PC-9 (cell line): ENCODE results near the gene PNKD. TPM values are rescaled to one million over a fixed set of nuclear protein-coding genes. Genes with fewer than 3 reads are reported as not detected.

Experiments used
- BruUV-seq: library from RNA; stranded (reverse); fragments of 400-500 nt; replicated peaks from 2 replicates; lab custom pipeline; 2021; lab: Mats Ljungman, UMichigan
- CTCF ChIA-PET: fragments of 300-600 bp; sonication (Branson Sonifier 250); formaldehyde crosslinking; loops from one replicate; lab custom pipeline; 2022; ENCODE audit warnings: antibody characterized with exemption; lab: Charles Lee
- POLR2A ChIA-PET: fragments of 300-600 bp; sonication (Branson Sonifier 250); formaldehyde crosslinking; loops from one replicate; lab custom pipeline; 2022; ENCODE audit warnings: antibody characterized with exemption; ENCODE audit not compliant: unreplicated experiment; lab: Charles Lee
- DNase-seq, 2 experiments: peaks; one replicate each; pipeline versions ENCODE4 v3.0.0 to v3.0.0-alpha.2; 2015 to 2022; ENCODE audit warnings: mixed read lengths in 1 of 2
- H2AFZ ChIP-seq: fragments of 200-600 bp; sonication (generic); 2 replicates; pipeline ENCODE4 v1.8.1; 2017; ENCODE audit warnings: antibody characterized with exemption
- H3F3A ChIP-seq: fragments of 200-600 bp; sonication (generic); 2 replicates; pipeline ENCODE4 v1.8.1; 2017; ENCODE audit warnings: antibody characterized with exemption, mild to moderate bottlenecking, low read depth; ENCODE audit not compliant: insufficient read depth
- H3K27ac ChIP-seq: fragments of 200-600 bp; sonication (generic); 2 replicates; pipeline ENCODE4 v1.6.1; 2016; ENCODE audit warnings: mixed run types
- H3K27me3 ChIP-seq: fragments of 200-600 bp; sonication (generic); 2 replicates; pipeline ENCODE4 v1.6.1; 2016; ENCODE audit warnings: low read depth, mixed run types; ENCODE audit not compliant: insufficient read depth
- H3K36me3 ChIP-seq: fragments of 200-600 bp; sonication (generic); 2 replicates; pipeline ENCODE4 v1.6.1; 2016; ENCODE audit warnings: low read depth, mixed run types
- H3K4me1 ChIP-seq: fragments of 200-600 bp; sonication (generic); replicated peaks from 2 replicates; pipeline ENCODE4 v1.6.1; 2016; ENCODE audit warnings: mixed run types; ENCODE audit not compliant: insufficient read depth
- H3K4me2 ChIP-seq: fragments of 200-600 bp; sonication (generic); 2 replicates; pipeline ENCODE4 v1.6.1; 2017; ENCODE audit warnings: mixed run types
- H3K4me3 ChIP-seq: fragments of 200-600 bp; sonication (generic); 2 replicates; pipeline ENCODE4 v1.6.1; 2016; ENCODE audit warnings: mixed run types
- H3K79me2 ChIP-seq: fragments of 200-600 bp; sonication (generic); 2 replicates; pipeline ENCODE4 v1.6.1; 2017; ENCODE audit warnings: low read depth, mixed run types
- H3K9me2 ChIP-seq: fragments of 200-600 bp; sonication (generic); 2 replicates; pipeline ENCODE4 v1.8.1; 2017; ENCODE audit warnings: mild to moderate bottlenecking; ENCODE audit not compliant: insufficient read depth
- H3K9me3 ChIP-seq: fragments of 200-600 bp; sonication (generic); 2 replicates; pipeline ENCODE4 v1.8.1; 2016; ENCODE audit warnings: low read depth; ENCODE audit not compliant: insufficient read depth
- H4K20me1 ChIP-seq: fragments of 200-600 bp; sonication (generic); 2 replicates; pipeline ENCODE4 v1.8.1; 2017; ENCODE audit not compliant: insufficient read depth
- EZH2 ChIP-seq: fragments of 200-600 bp; sonication (generic); IDR thresholded peaks from 2 replicates; pipeline ENCODE4 v1.8.0; 2017; ENCODE audit warnings: antibody characterized with exemption, low read depth
- intact Hi-C: fragments of 100-400 bp; cut with micrococcal nuclease; formaldehyde crosslinking; loops from one replicate; pipeline ENCODE4 v1.10.0; 2022; ENCODE audit not compliant: unreplicated experiment
- total RNA-seq: library from RNA; stranded (reverse); gene quantifications from 2 replicates; pipeline ENCODE4 v1.2.3, GENCODE V29; 2021
- TF ChIP-seq, protein P1 (sequence below): fragments of 200-600 bp; sonication (generic); conservative IDR thresholded peaks from 2 replicates; pipeline ENCODE4 v1.6.1; 2017; ENCODE audit warnings: mixed run types, antibody characterized with exemption, mild to moderate bottlenecking, moderate library complexity

PNKD gene
- total RNA-seq, 1 experiment from 2014 or later: 102 TPM

- no peak overlapping the region for H2AFZ ChIP-seq
- intact Hi-C loops: loop anchor here (1.0 kb wide), 1 partner anchor 19 kb away; no protein-coding TSS in a partner anchor
- no peaks in the 10 kb centered on the region for H3K9me3 ChIP-seq
- peak in 1 of 2 experiments; percentile 76 for DNase-seq
- no peaks in the 10 kb centered on the region for H3K36me3 ChIP-seq
- H3K9me2 ChIP-seq: no peaks in the 10 kb centered on the region
- H3K4me1 ChIP-seq: peaks cover 66% of the 10 kb centered on the region
- H3K27me3 ChIP-seq: no peaks in the 10 kb centered on the region
- H3K79me2 ChIP-seq: no peaks in the 10 kb centered on the region
- CTCF ChIA-PET: interaction anchor here (1.6 kb wide), 1 partner anchor 39 kb away, joined by 5 read pairs; the partner anchor contains the start of gene CATIP
- TF ChIP-seq EZH2: no peak
- TF ChIP-seq, protein P1, sequence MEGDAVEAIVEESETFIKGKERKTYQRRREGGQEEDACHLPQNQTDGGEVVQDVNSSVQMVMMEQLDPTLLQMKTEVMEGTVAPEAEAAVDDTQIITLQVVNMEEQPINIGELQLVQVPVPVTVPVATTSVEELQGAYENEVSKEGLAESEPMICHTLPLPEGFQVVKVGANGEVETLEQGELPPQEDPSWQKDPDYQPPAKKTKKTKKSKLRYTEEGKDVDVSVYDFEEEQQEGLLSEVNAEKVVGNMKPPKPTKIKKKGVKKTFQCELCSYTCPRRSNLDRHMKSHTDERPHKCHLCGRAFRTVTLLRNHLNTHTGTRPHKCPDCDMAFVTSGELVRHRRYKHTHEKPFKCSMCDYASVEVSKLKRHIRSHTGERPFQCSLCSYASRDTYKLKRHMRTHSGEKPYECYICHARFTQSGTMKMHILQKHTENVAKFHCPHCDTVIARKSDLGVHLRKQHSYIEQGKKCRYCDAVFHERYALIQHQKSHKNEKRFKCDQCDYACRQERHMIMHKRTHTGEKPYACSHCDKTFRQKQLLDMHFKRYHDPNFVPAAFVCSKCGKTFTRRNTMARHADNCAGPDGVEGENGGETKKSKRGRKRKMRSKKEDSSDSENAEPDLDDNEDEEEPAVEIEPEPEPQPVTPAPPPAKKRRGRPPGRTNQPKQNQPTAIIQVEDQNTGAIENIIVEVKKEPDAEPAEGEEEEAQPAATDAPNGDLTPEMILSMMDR: no peak
- no peaks in the 10 kb centered on the region for H4K20me1 ChIP-seq
- H3K4me2 ChIP-seq: peak overlapping the region; percentile 56
- peak overlapping the region; percentile 95 for H3K27ac ChIP-seq
- BruUV-seq: TSS peak; percentile 54
- POLR2A ChIA-PET: interaction anchor here (0.5 to 0.7 kb wide), 5 partner anchors 14 to 156 kb away, joined by 3 to 9 read pairs (median 3); no protein-coding TSS in a partner anchor
- no peak overlapping the region for H3K4me3 ChIP-seq
- H3F3A ChIP-seq: peaks cover 50% of the 10 kb centered on the region
These were observed 46.9 kb downstream of the PNKD start for GRCh38 chr2:218317303-218317630.

DNA sequence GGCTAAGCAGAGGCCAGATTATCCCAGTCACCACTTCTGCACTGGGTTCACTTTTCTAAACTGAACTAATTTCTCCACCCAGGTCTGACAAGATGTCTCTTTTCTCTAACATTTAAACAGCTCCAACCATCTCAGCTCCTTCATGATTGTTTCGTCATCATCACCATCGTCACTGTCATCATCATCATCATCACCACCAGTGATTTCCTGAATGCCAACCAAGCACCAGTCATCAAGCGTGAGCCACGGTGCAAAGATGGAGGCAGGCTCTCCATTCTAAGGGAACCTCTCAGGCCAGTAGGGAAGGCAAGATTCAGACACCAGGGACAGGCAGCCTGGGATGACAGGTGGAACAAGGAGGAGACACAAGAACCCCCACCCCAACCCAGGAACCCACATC lies 47.5 kb downstream of the PNKD start:
- no peaks in the 10 kb centered on the region for H3K9me3 ChIP-seq
- H3K27me3 ChIP-seq: no peaks in the 10 kb centered on the region
- H3K4me1 ChIP-seq: peaks cover 63% of the 10 kb centered on the region
- ChIA-PET CTCF (interaction anchor here (1.6 kb wide), 1 partner anchor 39 kb away, joined by 5 read pairs; the partner anchor contains the start of gene CATIP), POLR2A (no interaction called here)
- no peaks in the 10 kb centered on the region for H3K79me2 ChIP-seq
- peak overlapping the region; percentile 95 for H3K27ac ChIP-seq
- intact Hi-C loops: loop anchor here (1.0 kb wide), 1 partner anchor 20 kb away; no protein-coding TSS in a partner anchor
- no peaks in the 10 kb centered on the region for H3K36me3 ChIP-seq
- no peak overlapping the region for H2AFZ ChIP-seq
- BruUV-seq: no TSS peak
- no peak overlapping the region for H3K4me3 ChIP-seq
- H3K9me2 ChIP-seq: no peaks in the 10 kb centered on the region
- TF ChIP-seq, protein P1: no peak
- no peak for TF ChIP-seq EZH2
- DNase-seq: no peak
- no peaks in the 10 kb centered on the region for H4K20me1 ChIP-seq
- peak overlapping the region; percentile 56 for H3K4me2 ChIP-seq
- H3F3A ChIP-seq: peaks cover 46% of the 10 kb centered on the region

- POLR2A ChIA-PET: no interaction called here
- no peak overlapping the region for H2AFZ ChIP-seq
- no peaks in the 10 kb centered on the region for H3K9me3 ChIP-seq
- CTCF ChIA-PET: no interaction called here
- no peak overlapping the region for H3K4me3 ChIP-seq
- H3K4me1 ChIP-seq: peaks cover 59% of the 10 kb centered on the region
- intact Hi-C loops: no loop called here
- H3K9me2 ChIP-seq: no peaks in the 10 kb centered on the region
- no peaks in the 10 kb centered on the region for H3K27me3 ChIP-seq
- no peaks in the 10 kb centered on the region for H4K20me1 ChIP-seq
- H3K79me2 ChIP-seq: no peaks in the 10 kb centered on the region
- TF ChIP-seq, protein P1: no peak
- TF ChIP-seq EZH2: no peak
- no TSS peak for BruUV-seq
- DNase-seq: no peak
- no peaks in the 10 kb centered on the region for H3K36me3 ChIP-seq
- H3F3A ChIP-seq: peaks cover 42% of the 10 kb centered on the region
- H3K27ac ChIP-seq: peak overlapping the region; percentile 95
- H3K4me2 ChIP-seq: no peak overlapping the region
These were observed 47.9 kb downstream of the PNKD start for GRCh38 chr2:218318241-218318640.
